OCI-LY1 (cell line): Measurements from ENCODE around the gene SLC35F5.
"Not testable (repeated sequence)": the region's sequence is repeated elsewhere in the genome, so short reads cannot be mapped to it uniquely, and the experiment has no call there.

Experiments used
- H2AFZ ChIP-seq: fragments of 200-600 bp; sonication (generic), shearing (Covaris generic); 2 replicates; pipeline ENCODE4 v1.6.0; 2014; ENCODE audit warnings: antibody characterized with exemption, mild to moderate bottlenecking, low read length
- H3F3A ChIP-seq: fragments of 200-600 bp; sonication (generic), shearing (Covaris generic); 2 replicates; pipeline ENCODE4 v1.6.0; 2014; ENCODE audit warnings: mild to moderate bottlenecking, antibody characterized with exemption, low read length, moderate library complexity; ENCODE audit not compliant: insufficient read depth
- H3K27ac ChIP-seq: fragments of 200-600 bp; sonication (generic); 2 replicates; pipeline ENCODE4 v1.5.1; 2014; ENCODE audit warnings: low read length, mixed run types, mild to moderate bottlenecking, low read depth; ENCODE audit not compliant: poor library complexity, severe bottlenecking
- H3K27me3 ChIP-seq: fragments of 200-600 bp; sonication (generic); 2 replicates; pipeline ENCODE4 v1.6.0; 2014; ENCODE audit warnings: antibody characterized with exemption, mild to moderate bottlenecking, low read length, moderate library complexity; ENCODE audit not compliant: insufficient read depth
- H3K36me3 ChIP-seq: fragments of 200-600 bp; sonication (generic); 2 replicates; pipeline ENCODE4 v1.6.1; 2014; ENCODE audit warnings: mild to moderate bottlenecking, antibody characterized with exemption, low read length, moderate library complexity, mixed read lengths; ENCODE audit not compliant: insufficient read depth
- H3K4me1 ChIP-seq: fragments of 200-600 bp; sonication (generic); 2 replicates; pipeline ENCODE4 v1.5.1; 2014; ENCODE audit warnings: mild to moderate bottlenecking, low read length, moderate library complexity; ENCODE audit not compliant: insufficient read depth, severe bottlenecking
- H3K4me2 ChIP-seq: fragments of 200-600 bp; sonication (generic), shearing (Covaris generic); 2 replicates; pipeline ENCODE4 v1.6.1; 2014; ENCODE audit warnings: low read length
- H3K4me3 ChIP-seq: fragments of 200-600 bp; sonication (generic); 2 replicates; pipeline ENCODE4 v1.5.1; 2014; ENCODE audit warnings: low read length, low read depth, mild to moderate bottlenecking, mixed read lengths; ENCODE audit not compliant: poor library complexity, severe bottlenecking
- H3K79me2 ChIP-seq: fragments of 200-600 bp; shearing (Covaris generic); 2 replicates; pipeline ENCODE4 v1.6.1; 2016; ENCODE audit warnings: mixed run types, low read length, mixed read lengths; ENCODE audit not compliant: insufficient read depth
- H3K9ac ChIP-seq: fragments of 200-600 bp; sonication (generic), shearing (Covaris generic); 2 replicates; pipeline ENCODE4 v1.6.1; 2014; ENCODE audit warnings: mild to moderate bottlenecking, low read length, mixed read lengths
- H3K9me2 ChIP-seq: fragments of 200-600 bp; sonication (generic), shearing (Covaris generic); 2 replicates; pipeline ENCODE4 v1.6.1; 2014; ENCODE audit warnings: low read depth, mild to moderate bottlenecking, low read length, mixed read lengths
- H3K9me3 ChIP-seq: fragments of 200-600 bp; shearing (Covaris generic); 2 replicates; pipeline ENCODE4 v1.6.1; 2014; ENCODE audit warnings: low read length, mixed read lengths
- H4K20me1 ChIP-seq: fragments of 200-600 bp; sonication (generic), shearing (Covaris generic); 2 replicates; pipeline ENCODE4 v1.6.0; 2016; ENCODE audit warnings: mild to moderate bottlenecking, low read length; ENCODE audit not compliant: insufficient read depth
- CTCF ChIP-seq: fragments of 200-600 bp; sonication (generic), shearing (Covaris generic); IDR thresholded peaks from 2 replicates; pipeline ENCODE4 v1.5.1; 2017; ENCODE audit warnings: mild to moderate bottlenecking, antibody characterized with exemption, low read length, moderate library complexity, mixed read lengths
- EZH2 ChIP-seq: fragments of 200-600 bp; sonication (generic), shearing (Covaris generic); IDR thresholded peaks from 2 replicates; pipeline ENCODE4 v1.8.0; 2017; ENCODE audit warnings: borderline replicate concordance, mixed run types, mild to moderate bottlenecking, antibody characterized with exemption, low read length, moderate library complexity, mixed read lengths

Gene SLC35F5

GRCh38 chr2:113703386-113704299, 52.8 kb downstream of the SLC35F5 start:
- no peak overlapping the region for H3K27ac ChIP-seq
- H4K20me1 ChIP-seq = no peaks in the 10 kb centered on the region
- H3K4me2 ChIP-seq = no peak overlapping the region
- H3K9me2 ChIP-seq = no peaks in the 10 kb centered on the region
- TF ChIP-seq CTCF = no peak
- TF ChIP-seq EZH2 = no peak
- H3K9me3 ChIP-seq = no peaks in the 10 kb centered on the region
- peaks cover 15% of the 10 kb centered on the region for H3K4me1 ChIP-seq
- H3K79me2 ChIP-seq = no peaks in the 10 kb centered on the region
- no peak overlapping the region for H3K4me3 ChIP-seq
- no peak overlapping the region for H3K9ac ChIP-seq
- H2AFZ ChIP-seq = no peak overlapping the region
- no peaks in the 10 kb centered on the region for H3F3A ChIP-seq
- H3K36me3 ChIP-seq = peaks cover 11% of the 10 kb centered on the region; the same call in 1 of the 2 replicates
- no peaks in the 10 kb centered on the region for H3K27me3 ChIP-seq

GRCh38 chr2:113700186-113700841, 56.1 kb downstream of the SLC35F5 start:
- Histone ChIP-seq H3K79me2 (no peaks in the 10 kb centered on the region), H3K4me1 (peaks cover 15% of the 10 kb centered on the region), H3K9ac (peak overlapping the region; percentile 32; the same call in 1 of the 2 replicates), H3F3A (no peaks in the 10 kb centered on the region), H3K36me3 (peaks cover 6% of the 10 kb centered on the region; the same call in 1 of the 2 replicates), H4K20me1 (no peaks in the 10 kb centered on the region), H2AFZ (peak overlapping the region; percentile 81; the same call in 1 of the 2 replicates), H3K4me3 (peak overlapping the region; percentile 42), H3K9me3 (no peaks in the 10 kb centered on the region), H3K4me2 (peak overlapping the region; percentile 80), H3K27me3 (no peaks in the 10 kb centered on the region), H3K27ac (no peak overlapping the region), H3K9me2 (no peaks in the 10 kb centered on the region)
- no peak for TF ChIP-seq EZH2
- peak; percentile 68 for TF ChIP-seq CTCF

- Histone ChIP-seq H3K36me3 (no peaks in the 10 kb centered on the region), H3F3A (no peaks in the 10 kb centered on the region), H3K27ac (no peak overlapping the region), H3K4me2 (no peak overlapping the region), H3K9me3 (no peaks in the 10 kb centered on the region), H2AFZ (no peak overlapping the region), H3K9me2 (no peaks in the 10 kb centered on the region), H4K20me1 (no peaks in the 10 kb centered on the region), H3K27me3 (no peaks in the 10 kb centered on the region), H3K4me1 (peaks cover 15% of the 10 kb centered on the region), H3K79me2 (no peaks in the 10 kb centered on the region), H3K4me3 (no peak overlapping the region), H3K9ac (no peak overlapping the region)
- TF ChIP-seq CTCF (no peak), EZH2 (no peak)
These were observed 57.5 kb downstream of the SLC35F5 start for GRCh38 chr2:113698892-113699447.

- not testable (repeated sequence) for H3K27me3 ChIP-seq, H3K9me2 ChIP-seq, H3F3A ChIP-seq, H3K9me3 ChIP-seq, H3K36me3 ChIP-seq, H4K20me1 ChIP-seq, H3K79me2 ChIP-seq, H3K27ac ChIP-seq, H2AFZ ChIP-seq, H3K4me2 ChIP-seq, H3K9ac ChIP-seq, H3K4me3 ChIP-seq
- peaks cover 15% of the 10 kb centered on the region for H3K4me1 ChIP-seq
These were observed 58.2 kb downstream of the SLC35F5 start for GRCh38 chr2:113698251-113698650.
